D341Med (cell line): ENCODE data around the gene CXCL6.
A peak's percentile ranks its signal among the peaks of the same experiment; 100 is the strongest.

Source experiments
- DNase-seq: peaks from one replicate; pipeline ENCODE4 v3.0.0; 2012; ENCODE audit warnings: low spot score

CXCL6 gene

GRCh38 chr4:73843369-73843768, 6.9 kb downstream of the CXCL6 start:
- DNase-seq = no peak

GRCh38 chr4:73844345-73844744, 7.9 kb downstream of the CXCL6 start:
- no peak for DNase-seq

- no peak for DNase-seq
These were observed 8.3 kb downstream of the CXCL6 start for GRCh38 chr4:73844806-73845205.

- DNase-seq = no peak
These were observed 11.2 kb downstream of the CXCL6 start for GRCh38 chr4:73847526-73848182.

- no peak for DNase-seq
These were observed 11.8 kb downstream of the CXCL6 start for GRCh38 chr4:73848183-73848777.

- no peak for DNase-seq
These were observed 13.9 kb downstream of the CXCL6 start for GRCh38 chr4:73850261-73850970.

GRCh38 chr4:73851293-73851692, 14.8 kb downstream of the CXCL6 start:
- no peak for DNase-seq

- no peak for DNase-seq
These were observed 16.3 kb downstream of the CXCL6 start for GRCh38 chr4:73852771-73853170.

- no peak for DNase-seq
These were observed 16.8 kb downstream of the CXCL6 start, which contains the start of gene PF4V1 for GRCh38 chr4:73853246-73853704. PF4V1 (plus strand) TSS chr4:73853296; CDS start chr4:73853363, 67 bp downstream.

GRCh38 chr4:73853718-73854473, 17.4 kb downstream of the CXCL6 start:
- no peak for DNase-seq

GRCh38 chr4:73855406-73855805, 18.9 kb downstream of the CXCL6 start:
- no peak for DNase-seq

- DNase-seq = no peak
These were observed 20.0 kb downstream of the CXCL6 start for GRCh38 chr4:73856518-73856917.

- DNase-seq = no peak
These were observed 23.2 kb downstream of the CXCL6 start for GRCh38 chr4:73859614-73860088.

GRCh38 chr4:73860181-73860580, 23.7 kb downstream of the CXCL6 start:
- no peak for DNase-seq

GRCh38 chr4:73860917-73861316, 24.4 kb downstream of the CXCL6 start:
- DNase-seq = no peak

GRCh38 chr4:73862322-73862721, 25.8 kb downstream of the CXCL6 start:
- no peak for DNase-seq

- peak; percentile 47 for DNase-seq
These were observed 27.9 kb downstream of the CXCL6 start for GRCh38 chr4:73864365-73864764.

GRCh38 chr4:73864961-73865360, 28.5 kb downstream of the CXCL6 start:
- DNase-seq = no peak

- no peak for DNase-seq
These were observed 29.1 kb downstream of the CXCL6 start for GRCh38 chr4:73865431-73866096.

- no peak for DNase-seq
These were observed 29.8 kb downstream of the CXCL6 start for GRCh38 chr4:73866246-73866645.

- DNase-seq = no peak
These were observed 31.3 kb downstream of the CXCL6 start for GRCh38 chr4:73867783-73868182.
